IPS-15b (cell line): Measurements from ENCODE around the gene SLU7.
A peak's percentile ranks its signal among the peaks of the same experiment; 100 is the strongest.

Experiments used
- H3K27me3 ChIP-seq: one replicate; pipeline ENCODE4 v1.6.1; 2013; ENCODE audit warnings: low read length; ENCODE audit not compliant: control insufficient read depth, insufficient read depth
- H3K36me3 ChIP-seq: one replicate; pipeline ENCODE4 v1.6.1; 2013; ENCODE audit warnings: low read length; ENCODE audit not compliant: control insufficient read depth, insufficient read depth
- H3K4me1 ChIP-seq: one replicate; pipeline ENCODE4 v1.6.1; 2013; ENCODE audit warnings: mild to moderate bottlenecking, low read length; ENCODE audit not compliant: control insufficient read depth, insufficient read depth
- H3K4me3 ChIP-seq: one replicate; pipeline ENCODE4 v1.5.1; 2013; ENCODE audit warnings: low read depth, low read length
- H3K9ac ChIP-seq: one replicate; pipeline ENCODE4 v1.6.1; 2013; ENCODE audit warnings: low read depth, mild to moderate bottlenecking, low read length
- H3K9me3 ChIP-seq: one replicate; pipeline ENCODE4 v1.6.1; 2013; ENCODE audit warnings: mild to moderate bottlenecking, low read length; ENCODE audit not compliant: control insufficient read depth, insufficient read depth

The SLU7 gene

DNA sequence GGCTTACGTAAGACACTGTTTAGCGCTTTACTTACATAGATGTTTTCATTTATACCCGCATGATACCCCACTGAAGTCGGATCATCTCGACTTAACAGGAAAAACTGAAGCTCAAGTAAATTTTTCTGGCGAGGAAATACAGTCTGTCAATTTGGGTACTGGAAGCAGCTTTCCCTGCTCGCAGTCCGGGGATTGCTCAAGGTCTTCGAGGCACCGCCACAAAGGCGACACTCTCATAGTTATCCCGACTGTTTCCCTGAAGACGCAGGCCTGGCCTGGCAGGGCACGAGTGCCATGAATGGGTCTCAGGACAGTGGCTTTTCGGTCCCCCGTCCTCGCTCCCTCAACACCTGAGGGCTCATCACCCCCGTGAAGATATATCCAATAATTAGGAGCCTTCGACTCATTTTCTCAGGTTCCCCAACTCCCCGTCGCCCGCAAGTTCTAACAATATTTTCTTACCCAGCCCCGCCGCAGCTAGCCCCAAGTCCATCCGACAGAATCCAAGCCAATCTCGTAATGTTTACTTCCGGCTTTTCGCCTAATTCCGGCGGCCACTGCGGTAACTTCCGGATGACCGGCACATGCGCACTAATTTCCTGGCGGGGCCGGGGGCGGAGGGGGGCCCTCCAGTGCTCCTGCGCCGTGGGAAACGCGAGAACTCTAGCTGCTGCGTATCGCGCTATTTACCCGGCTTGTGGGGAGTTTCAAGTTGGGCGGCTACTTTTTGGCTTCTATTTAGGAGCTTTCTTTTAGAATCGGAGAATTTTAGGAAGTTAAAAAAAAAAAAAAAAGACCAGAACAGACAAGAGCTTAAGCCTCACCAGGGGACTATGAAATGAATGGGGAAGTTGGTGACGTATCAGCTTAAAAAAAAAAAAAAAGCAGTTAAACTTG is at the start of gene SLU7:
Gene SLU7, minus strand, starts transcription at position 521 of the 897 bp plus-strand sequence. CDS start 3,787 bp downstream, outside the sequence.
- H3K4me1 ChIP-seq: peaks cover 18% of the 10 kb centered on the region
- no peaks in the 10 kb centered on the region for H3K36me3 ChIP-seq
- H3K9ac ChIP-seq: peak within 1 kb of the TSS; percentile 61
- H3K9me3 ChIP-seq: no peaks in the 10 kb centered on the region
- peak within 1 kb of the TSS; percentile 66 for H3K4me3 ChIP-seq
- H3K27me3 ChIP-seq: no peaks in the 10 kb centered on the region

DNA sequence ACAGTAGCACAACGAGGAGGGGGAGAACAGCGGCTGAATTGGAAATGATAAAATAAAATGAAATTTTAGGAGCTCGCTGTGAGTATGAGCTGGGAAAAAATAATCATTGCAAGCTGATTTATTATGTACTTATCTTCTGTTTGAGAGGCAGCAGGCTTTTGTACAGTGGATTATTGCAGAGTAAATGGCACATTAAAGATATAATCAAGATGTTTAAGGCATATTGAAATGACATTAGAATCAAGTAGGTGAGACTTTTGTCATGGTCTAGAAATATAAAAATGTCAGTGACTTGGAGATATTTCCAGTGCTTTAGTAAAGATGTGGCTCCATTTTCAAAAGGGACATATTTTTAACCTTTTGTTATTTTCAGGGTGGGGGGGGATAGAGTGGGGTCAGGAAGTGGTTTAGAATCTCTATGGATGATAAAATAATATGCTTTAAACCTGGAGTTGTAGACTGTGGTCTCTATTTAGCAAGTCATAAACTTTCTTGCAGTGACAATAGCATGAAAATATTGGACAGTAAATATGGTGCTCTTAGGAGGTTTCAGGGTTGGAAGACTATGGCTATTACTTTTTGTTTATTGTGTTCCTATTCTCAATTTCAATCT is 49.6 kb upstream of the SLU7 start:
- no peak overlapping the region for H3K9ac ChIP-seq
- H3K4me1 ChIP-seq: peaks cover 8% of the 10 kb centered on the region
- H3K4me3 ChIP-seq: peak overlapping the region; percentile 32

DNA sequence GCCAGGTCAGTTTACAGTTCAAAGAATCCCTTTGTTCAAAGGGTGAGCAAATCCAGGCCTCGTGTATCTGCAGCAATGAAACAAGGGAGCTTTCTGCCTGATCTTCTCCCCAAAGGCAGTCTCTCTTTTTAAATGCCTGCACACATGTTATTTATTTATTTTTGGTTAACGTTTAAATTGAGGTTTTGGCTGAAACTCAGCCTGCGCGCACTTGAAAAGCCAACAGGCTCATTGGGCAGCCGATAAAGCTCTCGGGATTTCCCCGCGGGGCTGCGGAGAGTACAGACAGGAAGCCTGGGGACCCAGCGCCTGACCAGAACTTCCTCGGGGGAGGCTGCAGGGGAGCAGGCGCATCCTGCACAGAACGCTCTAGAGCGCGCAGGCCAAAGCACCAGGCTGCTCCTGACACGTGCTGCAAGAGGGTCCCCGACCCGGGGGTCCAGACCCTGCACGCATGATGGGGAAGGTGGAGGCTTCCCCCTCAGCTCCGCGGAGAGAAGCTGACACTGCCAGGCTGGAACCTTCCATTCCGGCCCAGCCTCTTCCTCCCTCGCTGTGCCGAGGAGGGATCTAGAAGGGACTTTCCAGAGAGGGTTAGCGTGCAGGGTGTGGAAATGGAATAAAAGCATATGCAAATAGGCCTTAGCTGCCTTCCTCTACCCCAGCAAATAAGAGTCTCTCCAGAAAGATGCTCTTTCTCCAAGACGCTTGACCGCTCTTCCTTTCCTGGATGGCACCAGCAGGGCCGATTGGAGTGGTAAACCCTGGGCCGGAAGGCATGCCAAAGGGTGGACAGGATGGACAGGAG is 48.9 kb upstream of the SLU7 start:
- Histone ChIP-seq H3K36me3 (peaks cover 2% of the 10 kb centered on the region), H3K4me1 (peaks cover 8% of the 10 kb centered on the region), H3K9me3 (no peaks in the 10 kb centered on the region), H3K27me3 (no peaks in the 10 kb centered on the region), H3K9ac (peak overlapping the region; percentile 4), H3K4me3 (peak overlapping the region; percentile 32)

More for the DNA sequence above, 49.6 kb upstream of the SLU7 start:
- Histone ChIP-seq H3K9me3 (no peaks in the 10 kb centered on the region), H3K36me3 (peaks cover 2% of the 10 kb centered on the region), H3K27me3 (no peaks in the 10 kb centered on the region)

DNA sequence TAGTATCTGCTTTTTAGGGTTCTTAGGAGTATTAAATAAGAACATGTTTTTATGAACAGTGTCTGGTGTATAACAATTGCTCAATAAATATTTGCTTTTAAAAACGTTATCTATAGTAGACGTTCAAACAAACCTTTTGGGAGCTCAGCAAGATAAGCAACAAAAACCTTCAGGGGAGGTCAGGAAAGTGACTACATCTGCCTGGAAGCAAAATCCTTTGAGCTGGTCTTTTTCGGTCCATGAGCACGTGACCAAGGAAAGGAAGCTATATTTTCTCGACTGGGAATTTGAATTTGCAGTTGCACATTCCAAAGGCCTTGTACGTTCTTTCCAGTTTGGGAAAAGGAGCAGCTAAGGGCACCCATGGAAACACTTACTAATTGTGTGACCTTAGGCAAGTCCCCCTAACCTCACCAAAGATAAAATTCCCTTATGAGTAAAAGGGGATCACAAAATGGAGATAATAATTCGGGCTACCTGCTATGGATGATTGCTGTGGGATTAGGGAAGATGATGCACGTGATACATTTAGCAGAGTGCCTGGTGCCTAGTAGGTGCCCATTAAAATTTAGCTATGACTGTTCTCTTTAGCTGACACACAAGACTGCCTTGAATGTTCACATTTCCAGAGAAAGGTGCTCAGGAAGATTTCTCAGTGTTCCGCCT is 48.1 kb upstream of the SLU7 start:
- Histone ChIP-seq H3K27me3 (no peaks in the 10 kb centered on the region), H3K9ac (peak overlapping the region; percentile 4), H3K4me3 (peak overlapping the region; percentile 11), H3K4me1 (peaks cover 8% of the 10 kb centered on the region), H3K9me3 (no peaks in the 10 kb centered on the region), H3K36me3 (peaks cover under 1% of the 10 kb centered on the region)

DNA sequence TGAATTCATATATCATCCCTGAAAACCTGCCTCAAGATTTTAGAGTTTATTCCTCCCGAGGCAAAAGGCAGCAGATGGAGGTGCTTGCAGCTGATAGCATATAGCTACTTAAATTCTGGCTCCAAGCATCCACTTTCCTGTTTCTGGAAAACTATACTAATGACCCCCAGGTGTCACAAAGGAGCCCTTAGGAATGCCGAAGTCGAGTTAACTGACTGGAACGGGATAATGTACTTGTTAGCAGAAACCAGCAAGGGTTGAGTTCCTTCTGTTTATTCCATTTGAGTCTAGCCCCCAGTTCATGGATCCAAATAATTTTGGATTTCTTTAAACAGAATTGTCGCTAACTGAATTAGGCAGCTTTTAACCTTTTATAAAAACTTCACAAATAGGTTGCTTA is 47.2 kb upstream of the SLU7 start:
- Histone ChIP-seq H3K4me3 (no peak overlapping the region), H3K36me3 (no peaks in the 10 kb centered on the region), H3K9me3 (peaks cover 2% of the 10 kb centered on the region), H3K9ac (no peak overlapping the region), H3K4me1 (peaks cover 8% of the 10 kb centered on the region), H3K27me3 (no peaks in the 10 kb centered on the region)

DNA sequence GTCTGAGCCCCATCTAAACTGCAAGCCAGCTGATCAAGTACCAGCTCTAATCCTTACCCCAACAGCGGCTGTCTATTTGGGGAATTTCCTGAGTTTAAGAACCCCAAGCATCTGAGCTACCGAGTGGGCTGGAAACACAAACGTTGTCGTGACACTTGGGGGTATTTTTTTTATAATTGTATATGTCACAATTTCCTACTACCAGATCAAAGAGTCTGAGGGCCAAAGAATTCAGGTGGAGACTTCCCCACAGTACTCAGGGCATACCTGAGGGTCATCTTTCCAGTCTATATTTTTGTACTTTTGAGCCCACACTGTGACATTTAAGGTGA is 45.6 kb upstream of the SLU7 start:
- Histone ChIP-seq H3K36me3 (no peaks in the 10 kb centered on the region), H3K4me1 (peaks cover 8% of the 10 kb centered on the region)

DNA sequence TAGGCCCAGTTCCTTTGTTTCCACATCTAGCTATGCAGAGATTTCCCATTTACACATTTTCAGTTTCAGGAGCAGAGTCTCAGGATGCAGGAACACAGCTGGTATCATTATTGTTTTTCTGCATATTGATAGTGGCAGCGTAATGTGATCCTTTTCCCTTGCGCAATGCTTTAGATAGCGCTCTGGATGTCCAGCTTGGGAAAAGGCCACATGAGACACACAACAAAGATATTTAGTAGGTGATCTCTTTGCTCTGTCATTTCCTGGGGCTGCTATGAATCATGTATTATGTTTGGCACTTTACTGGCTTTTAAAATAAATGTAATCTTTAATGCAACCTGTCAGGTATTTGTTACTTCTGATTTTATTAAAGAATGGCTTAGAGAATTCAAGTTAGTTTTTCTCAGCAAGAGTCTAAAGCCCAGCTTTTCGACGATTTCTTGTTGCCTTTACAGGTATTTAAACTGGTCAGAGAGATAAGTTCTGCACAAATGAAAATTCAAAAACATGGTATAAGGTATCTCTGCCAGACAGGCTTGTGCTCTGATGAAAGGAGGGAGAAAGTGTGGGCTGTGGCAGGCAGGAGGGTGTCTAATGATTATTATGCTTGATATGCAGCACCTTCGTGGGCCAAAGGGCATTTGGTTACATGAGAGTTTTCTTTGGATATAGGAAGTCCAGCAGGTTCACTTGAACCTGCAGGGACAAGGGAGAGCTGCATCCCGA is 45.0 kb upstream of the SLU7 start:
- no peak overlapping the region for H3K4me3 ChIP-seq
- no peaks in the 10 kb centered on the region for H3K36me3 ChIP-seq
- peaks cover 2% of the 10 kb centered on the region for H3K9me3 ChIP-seq
- H3K27me3 ChIP-seq: no peaks in the 10 kb centered on the region
- H3K9ac ChIP-seq: no peak overlapping the region
- H3K4me1 ChIP-seq: peaks cover 8% of the 10 kb centered on the region

More for the DNA sequence above, 45.6 kb upstream of the SLU7 start:
- H3K4me3 ChIP-seq: no peak overlapping the region
- peaks cover 2% of the 10 kb centered on the region for H3K9me3 ChIP-seq
- H3K27me3 ChIP-seq: no peaks in the 10 kb centered on the region
- no peak overlapping the region for H3K9ac ChIP-seq

DNA sequence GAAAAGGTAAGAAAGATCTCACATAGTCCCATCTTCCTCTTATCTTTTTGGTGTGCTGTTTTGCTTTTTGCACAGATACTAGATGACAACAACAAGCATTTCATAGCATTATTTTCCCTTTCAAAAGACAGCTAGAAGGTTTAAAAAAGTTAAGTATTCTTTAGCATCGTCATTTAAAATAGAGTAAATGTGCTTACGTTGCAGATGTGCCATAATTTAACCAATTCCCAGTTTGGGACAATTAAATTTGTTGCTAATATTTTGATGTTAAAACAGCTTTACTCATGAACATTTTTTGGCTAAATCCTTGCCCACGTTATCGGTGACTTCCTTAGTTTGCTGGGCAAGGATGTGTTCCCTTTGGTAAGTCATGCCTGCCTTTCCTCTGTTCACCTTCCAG is 44.3 kb upstream of the SLU7 start:
- Histone ChIP-seq H3K4me3 (no peak overlapping the region), H3K4me1 (peaks cover 8% of the 10 kb centered on the region), H3K9me3 (peaks cover 2% of the 10 kb centered on the region), H3K36me3 (no peaks in the 10 kb centered on the region), H3K9ac (no peak overlapping the region), H3K27me3 (no peaks in the 10 kb centered on the region)

DNA sequence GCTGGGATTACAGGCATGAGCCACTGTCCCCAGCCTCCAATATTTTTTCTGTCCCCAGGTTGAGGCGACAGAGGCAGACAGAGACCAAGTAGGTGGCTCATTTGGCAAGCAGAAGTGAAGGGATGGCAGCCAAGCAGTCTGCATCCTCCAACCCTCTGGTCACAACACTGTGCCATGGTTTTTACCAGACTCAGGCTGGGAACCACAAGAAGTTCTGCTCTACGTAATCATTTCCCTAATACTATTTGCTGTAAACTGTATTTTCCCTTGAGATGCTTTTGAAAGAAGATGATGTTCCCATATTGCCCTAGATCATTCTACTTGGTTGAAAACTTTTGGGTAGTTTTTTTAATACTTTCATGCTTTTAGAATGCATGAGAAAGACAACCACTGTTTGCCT is 43.3 kb upstream of the SLU7 start:
- H3K4me3 ChIP-seq: no peak overlapping the region
- no peaks in the 10 kb centered on the region for H3K27me3 ChIP-seq
- H3K36me3 ChIP-seq: no peaks in the 10 kb centered on the region
- H3K9me3 ChIP-seq: peaks cover 2% of the 10 kb centered on the region
- H3K9ac ChIP-seq: no peak overlapping the region
- peaks cover under 1% of the 10 kb centered on the region for H3K4me1 ChIP-seq

DNA sequence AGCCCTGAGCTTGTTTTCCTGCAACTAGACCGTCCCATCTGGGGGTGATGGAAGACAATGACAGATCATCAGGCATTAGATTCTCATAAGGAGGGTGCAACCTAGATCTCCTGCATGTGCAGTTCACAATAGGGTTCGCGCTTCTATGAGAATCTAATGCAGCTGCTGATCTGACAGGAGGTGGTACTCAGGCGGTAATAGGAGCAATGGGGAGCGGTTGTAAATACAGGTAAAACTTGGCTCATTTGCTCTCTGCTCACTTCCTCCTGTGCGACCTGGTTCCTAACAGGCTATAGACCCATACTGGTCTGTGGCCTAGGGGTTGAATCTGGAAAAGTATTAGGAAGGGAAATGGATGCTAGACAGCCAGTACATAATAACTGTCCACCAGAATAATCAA is 42.5 kb upstream of the SLU7 start:
- no peaks in the 10 kb centered on the region for H3K27me3 ChIP-seq
- peaks cover 2% of the 10 kb centered on the region for H3K9me3 ChIP-seq
- H3K9ac ChIP-seq: no peak overlapping the region
- no peaks in the 10 kb centered on the region for H3K4me1 ChIP-seq
- H3K36me3 ChIP-seq: no peaks in the 10 kb centered on the region
- no peak overlapping the region for H3K4me3 ChIP-seq
